GM18499 (cell line): ENCODE data around the gene SRGAP1.
"Not testable (repeated sequence)": the region's sequence is repeated elsewhere in the genome, so short reads cannot be mapped to it uniquely, and the experiment has no call there.

ENCODE experiments used
- ATAC-seq: cut with Tn5 transposase; IDR thresholded peaks from one replicate; pipeline ENCODE4 v1.9.1; 2021; ENCODE audit warnings: moderate number of reproducible peaks; ENCODE audit not compliant: insufficient read depth, unreplicated experiment

Gene SRGAP1

DNA sequence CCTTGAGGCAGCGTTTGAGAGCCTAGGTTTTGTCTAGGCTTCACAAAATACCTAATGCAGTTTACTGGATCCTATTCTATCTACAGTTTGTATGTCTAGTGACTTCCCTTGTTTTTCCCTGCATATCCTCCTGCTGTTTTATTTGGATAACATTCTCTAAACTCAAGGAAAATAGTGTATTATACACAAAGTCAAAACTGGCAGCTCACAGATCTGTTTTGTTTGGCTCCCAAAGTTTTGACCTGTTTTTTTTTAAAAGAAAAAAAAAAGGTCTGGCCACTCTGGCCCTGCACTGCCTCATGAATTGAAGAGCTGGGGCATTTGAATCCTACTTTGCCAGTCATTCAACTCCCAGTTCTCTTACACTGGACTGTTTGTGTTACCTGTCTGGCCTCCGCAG, 222.3 kb downstream of the SRGAP1 start:
- ATAC-seq, result no peak

DNA sequence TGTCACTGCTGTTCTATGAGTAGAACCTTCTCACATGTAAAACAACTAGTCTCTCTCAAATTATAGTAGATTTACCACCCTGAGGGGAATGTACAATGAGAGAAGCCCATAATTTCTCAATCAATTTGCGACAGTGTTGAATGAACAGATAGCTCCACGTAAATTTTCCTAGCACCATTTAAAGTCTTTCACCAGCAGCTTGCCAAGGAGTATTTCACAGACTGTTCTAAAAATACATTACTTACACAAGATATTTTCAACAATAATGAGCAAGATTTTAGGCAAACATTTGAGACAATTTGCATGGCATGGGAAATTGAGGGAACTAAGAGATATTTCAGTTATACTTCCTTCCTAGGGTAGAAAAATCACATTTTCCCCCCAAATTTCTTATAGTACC, 226.0 kb downstream of the SRGAP1 start:
- ATAC-seq, result no peak

DNA sequence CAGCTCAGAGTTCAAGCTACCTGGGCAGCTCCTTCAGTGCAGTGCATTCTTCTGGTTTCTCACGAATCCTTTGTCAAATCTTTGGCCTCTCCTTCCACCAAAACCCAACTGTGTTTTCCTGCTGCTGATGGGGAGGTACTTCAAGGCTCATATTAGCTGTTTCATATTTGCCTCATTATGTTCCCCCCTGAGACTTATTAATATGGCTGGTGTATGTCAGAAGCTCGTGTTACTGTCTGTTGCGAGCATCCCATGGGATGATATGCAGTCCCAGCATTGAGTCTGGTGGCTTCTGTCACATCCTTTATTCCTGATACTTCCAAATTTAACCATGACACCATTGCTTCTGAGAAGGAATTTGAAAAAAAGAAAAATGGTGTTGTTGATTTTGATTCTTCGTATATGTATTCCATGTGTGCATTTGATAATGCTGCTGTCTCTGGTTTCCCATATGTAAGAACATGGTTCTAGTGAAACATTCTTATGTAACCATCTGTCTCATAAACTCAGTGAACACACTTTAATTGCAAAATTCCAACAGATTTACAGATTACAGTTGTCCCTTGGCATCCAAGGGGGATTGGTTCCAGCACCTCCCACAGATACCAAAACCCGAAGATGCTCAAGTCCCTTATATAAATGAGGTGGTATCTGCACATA, 228.5 kb downstream of the SRGAP1 start:
- ATAC-seq, result no peak

DNA sequence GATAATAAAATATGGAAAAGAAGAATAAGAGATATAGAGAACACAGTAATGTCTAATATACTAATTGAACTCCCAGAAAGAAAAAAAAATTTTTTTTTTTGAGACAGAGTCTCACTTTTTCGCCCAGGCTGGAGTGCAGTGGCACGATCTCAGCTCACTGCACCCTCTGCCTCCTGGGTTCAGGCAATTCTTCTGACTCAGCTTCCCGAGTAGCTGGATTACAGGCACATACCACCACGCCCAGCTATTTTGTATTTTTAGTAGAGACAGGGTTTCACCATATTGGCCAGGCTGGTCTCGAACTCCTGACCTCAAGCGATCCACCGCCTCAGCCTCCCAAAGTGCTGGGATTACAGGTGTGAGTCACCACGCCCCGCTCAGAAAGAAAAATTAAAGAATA, 232.1 kb downstream of the SRGAP1 start:
- ATAC-seq, result not testable (repeated sequence)

DNA sequence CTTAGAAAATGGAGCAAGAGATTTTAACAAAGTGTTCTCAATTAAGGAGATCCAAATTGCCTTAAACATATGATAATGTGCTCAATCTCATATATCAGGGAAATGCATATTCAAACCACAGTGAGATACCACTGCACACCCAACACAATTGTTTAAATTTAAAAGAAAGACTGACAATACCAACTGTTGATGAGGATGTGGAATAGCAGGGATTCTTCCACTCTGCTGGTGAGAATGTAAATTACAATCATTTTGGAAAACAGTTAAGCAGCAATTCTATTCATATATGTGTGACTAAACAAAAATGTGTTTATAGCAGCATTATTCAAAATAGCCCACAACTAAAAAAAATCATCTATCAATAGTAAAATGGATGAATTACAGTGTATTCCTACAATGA, 233.4 kb downstream of the SRGAP1 start:
- no peak for ATAC-seq

DNA sequence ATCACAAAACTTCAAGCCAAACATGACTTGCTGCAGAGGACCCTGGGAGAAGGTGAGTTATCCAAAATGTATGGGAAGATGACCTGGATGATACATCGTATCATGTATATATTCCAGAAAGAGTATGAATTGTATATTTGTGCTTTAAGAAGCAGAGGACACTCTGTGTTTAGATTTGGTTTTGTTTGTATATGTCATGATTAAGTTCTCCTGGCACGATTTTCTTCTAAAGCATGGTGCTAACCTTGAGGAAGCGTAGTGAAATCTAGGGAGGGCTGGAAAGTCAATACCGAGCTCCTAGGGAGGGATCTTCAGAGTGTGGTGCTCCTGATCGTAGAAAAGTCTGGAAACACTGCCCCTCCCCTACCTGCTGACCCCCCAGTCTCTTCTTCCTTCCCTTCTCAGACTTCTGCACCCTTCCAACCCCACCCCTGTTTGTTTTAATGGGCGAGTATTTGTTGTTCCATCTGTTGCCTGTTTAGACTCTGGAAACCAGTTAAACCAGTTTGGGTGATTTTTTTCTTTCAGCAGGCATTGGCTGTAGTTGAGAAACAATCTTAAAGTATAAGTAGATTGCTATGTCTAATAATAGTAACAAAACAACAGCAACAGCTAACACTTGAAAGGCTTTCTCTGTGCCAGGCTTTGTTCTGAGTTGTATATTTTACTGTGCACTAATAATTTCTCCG, 236.0 kb downstream of the SRGAP1 start:
- no peak for ATAC-seq

DNA sequence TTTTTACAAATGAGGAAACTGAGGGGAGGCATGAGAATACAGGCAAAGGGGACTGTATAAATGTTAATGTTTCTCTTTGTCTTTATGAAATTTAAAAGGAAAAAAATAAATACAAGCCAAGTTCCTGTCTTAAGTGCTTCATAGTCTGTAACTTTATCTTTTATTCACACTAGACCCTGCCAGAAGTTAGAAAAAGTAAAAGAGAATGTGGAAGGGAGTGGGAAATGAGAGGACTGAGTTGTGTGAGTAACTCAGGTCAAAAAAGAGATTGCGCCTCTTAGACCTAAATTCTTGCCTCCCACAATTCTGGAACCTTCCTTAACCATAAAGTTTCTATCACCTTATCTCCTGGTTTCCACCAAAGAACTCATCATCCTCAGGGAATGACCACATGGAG, 236.5 kb downstream of the SRGAP1 start:
- ATAC-seq, result no peak

DNA sequence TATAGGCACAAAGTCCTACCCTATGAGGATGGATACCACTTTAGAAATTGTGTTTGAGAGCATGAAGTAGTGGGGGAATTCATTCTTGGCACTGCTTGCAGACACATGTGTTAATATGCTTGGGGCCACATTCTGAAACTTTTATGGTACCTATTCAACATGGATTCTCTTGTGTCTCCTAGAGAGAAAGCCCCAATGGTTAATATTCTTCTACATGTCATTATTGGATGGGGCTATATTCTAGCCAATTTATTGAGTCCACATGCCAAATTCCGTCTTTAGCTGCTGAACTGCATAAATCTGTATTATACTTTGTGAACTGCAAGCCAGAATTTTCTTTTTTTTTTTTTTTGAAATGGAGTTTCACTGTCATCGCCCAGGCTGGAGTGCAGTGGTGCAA, 237.6 kb downstream of the SRGAP1 start:
- no peak for ATAC-seq

DNA sequence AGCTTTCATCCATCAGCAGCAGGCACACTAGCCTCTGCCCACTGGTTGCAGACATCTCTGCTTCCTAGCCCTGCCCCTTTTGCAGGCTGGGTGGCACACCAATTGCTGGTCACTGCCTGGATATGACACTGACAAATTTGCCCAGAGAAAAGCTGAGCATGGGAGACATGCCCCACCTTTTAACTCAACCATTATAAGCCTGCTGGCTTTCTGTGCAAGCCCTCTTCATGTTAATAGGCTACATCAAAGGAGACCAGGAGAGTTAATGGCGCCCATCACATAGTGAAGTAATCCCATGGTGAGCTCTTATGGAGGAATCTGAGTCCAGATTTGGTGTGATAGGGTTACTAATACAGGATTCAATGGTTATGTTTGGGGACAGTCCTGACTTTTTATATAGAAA, 238.4 kb downstream of the SRGAP1 start:
- ATAC-seq, result no peak

DNA sequence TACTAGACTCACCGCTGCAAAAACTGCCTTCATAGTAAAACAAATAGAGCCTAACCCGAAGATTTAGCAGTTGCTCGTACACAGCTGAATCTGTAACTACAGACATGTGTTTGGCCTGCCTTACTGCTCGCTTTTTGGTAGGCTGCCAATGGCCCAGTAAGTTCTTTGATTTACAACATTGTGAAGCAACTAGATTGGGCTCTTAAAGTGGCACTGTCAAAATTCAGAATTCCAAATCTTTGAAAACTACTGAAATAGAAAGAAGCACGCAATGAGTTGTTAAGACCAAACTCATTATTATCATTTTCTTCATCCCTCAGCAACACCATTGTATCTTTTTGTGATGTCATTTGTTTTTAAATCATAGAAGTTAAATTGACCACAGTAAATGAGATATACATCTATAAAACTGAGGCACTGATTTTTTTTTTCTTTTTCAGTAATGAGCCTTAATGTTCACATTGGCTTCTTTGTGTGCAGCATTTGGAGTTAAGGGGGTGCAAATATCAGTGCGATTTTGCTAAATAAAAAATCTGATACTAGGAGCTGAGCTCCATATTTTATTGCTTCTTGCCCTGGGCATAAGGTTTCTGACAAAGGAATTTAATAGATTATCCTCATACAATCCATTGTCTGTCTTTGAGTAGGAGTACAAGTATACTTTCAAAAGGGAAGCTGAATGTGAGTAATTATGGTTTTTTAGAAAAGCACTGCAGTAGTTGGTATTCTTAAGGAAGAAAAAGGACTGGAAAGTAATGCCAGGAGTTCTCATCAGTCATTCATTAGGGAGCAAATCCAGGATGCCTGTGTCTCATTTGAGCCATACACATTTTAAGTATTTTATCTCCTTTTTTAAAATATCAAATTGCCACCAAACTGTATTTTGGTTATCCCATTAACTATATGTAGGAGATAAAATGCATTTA, 239.0 kb downstream of the SRGAP1 start:
- ATAC-seq, result no peak

DNA sequence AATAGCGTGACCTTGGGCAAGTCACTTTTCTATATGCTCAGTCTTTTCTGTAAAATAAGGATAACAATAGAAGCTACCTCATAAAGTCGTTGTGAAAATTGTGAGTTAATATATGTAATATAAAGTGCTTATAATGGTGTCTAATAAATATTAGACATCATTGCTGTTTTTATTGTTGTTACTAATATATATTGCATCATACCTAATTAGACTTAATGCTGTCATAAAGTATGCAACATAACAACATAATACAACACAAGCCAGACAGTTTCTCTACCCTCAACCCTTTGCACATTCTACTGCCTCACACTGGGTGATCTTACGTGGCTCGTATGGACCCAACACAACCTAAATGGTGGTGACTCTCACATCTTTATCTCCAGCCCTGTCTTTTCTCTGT, 240.7 kb downstream of the SRGAP1 start:
- ATAC-seq, result no peak

DNA sequence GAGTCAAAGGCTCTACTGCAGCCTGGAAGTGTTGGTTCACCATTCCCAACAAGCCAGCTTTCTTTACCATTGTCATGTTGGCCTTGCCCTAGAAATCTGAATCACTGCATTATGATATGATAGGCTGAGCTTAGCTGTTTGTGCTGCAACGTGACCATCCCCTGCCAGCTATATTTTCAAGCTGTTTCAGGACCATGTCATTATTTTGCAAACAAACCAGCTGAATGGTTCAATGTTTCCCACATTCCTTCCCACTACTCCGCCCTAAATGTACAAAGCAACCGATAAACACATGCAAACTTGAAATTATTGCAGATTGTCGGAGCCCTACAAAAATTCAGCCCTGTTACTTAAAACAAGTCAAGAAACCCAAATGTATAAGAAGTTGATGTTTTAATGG, 241.5 kb downstream of the SRGAP1 start:
- ATAC-seq, result no peak

DNA sequence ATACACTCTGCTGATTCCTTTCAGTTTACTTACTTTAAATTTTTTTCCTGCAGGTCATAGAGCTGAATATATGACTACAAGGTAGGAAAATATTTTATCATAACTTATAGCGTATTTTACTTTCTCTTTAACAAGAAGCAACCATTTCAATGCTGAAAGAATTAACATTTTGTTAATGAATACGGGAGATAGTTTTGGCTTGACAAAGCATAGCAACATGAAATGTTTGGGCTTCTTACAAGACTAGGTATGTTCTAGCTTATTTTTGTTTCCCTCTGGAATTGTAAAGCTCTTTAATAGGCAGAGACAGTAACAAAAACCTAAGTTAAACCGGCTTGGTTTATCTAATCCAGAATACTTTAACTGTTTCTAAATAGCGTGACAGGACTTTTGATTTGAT, 242.4 kb downstream of the SRGAP1 start:
- no peak for ATAC-seq

DNA sequence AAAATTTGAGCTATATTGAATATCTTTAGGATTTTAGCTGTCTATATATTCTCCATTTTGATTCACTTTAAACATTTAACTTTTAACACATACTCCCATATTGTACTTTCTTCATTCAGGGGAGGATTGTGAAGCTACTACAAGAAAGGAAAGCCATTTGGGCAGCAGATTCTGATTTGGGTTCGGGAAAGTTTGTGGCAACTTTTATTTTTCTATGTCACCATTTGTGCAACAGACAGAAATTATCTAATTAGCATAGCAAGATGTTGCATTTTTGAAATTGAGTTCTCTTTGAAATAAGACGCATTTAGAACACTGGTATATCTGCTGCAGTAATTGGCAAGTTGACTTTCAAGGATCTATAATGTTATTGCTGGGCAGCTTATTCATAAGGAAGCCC, 243.3 kb downstream of the SRGAP1 start:
- ATAC-seq, result no peak

DNA sequence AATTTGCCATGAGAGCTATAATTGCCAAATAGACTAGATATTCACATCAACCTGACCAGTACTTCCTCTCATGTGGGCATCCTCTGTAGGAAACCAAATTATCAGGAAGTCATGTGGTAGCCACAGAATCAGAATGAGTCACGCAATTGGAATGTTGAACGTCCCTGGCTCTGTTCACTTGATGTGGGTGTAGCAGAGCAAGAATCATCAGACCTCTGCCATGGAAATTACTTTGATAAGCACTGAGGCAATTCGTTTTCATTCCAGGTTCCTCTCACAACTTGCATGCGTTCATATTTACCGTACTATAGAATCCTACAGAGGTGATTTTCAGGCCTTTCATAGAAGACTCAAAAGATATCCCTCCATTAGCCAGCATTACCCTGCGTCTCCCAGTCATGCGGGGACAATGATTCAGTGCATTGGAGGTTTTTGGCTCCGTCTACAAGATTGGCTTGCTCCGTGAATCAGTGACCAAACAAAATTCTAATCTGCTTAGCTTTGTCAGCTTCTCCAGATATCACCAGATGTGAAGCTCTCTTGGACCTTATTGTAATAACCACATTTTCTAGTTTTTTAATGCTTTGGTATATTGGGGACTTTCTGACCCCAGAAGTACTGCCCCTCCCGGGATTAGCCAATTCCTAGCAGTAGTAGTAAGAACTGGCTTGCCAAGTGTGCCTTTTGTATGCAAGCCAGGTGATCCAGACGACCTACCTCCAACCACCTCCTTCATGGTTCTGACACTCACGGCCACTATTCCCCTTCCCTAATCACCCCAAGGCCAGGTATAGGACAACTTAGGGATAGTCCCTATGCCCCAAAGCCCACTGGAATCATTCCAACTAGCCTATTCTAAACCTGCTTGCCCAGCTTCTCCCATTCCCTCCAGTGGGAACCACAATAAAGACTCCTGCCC, 244.2 kb downstream of the SRGAP1 start:
- ATAC-seq, result no peak

DNA sequence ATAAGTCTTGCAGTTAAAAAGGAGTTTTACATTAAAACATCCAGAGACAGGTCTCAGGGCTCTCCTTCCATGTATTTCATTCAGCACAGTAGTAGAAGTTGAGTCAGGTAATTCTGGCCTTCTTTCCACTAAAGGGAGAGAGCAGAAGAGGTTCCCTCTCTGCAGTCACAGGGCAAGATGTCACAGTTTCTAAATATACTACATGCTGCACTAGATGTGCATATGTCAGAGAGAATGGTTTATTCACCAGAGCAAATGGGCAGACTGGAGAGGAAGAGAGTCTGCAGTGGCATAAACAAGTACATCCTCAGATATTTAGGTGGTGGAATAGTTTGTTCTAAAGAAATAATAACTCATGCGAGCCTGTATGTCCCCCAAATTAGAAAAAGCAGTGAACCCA, 245.5 kb downstream of the SRGAP1 start:
- no peak for ATAC-seq

DNA sequence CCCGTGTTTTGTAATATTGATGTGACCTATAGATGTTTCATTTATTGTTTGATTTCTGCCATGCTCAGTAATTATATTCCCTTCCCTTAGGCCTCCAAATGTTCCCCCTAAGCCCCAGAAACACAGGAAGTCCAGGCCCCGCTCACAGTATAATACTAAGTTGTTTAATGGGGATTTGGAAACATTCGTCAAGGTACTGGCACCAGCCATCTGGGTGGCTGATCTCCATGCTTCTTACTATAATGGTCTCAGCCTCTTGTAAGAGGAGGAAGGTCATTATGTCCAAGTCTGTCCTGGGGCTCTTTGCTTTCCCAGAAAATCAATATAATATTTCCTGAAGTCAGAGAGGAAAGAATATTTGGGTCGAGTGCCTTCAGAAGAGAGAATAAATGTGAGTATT, 246.7 kb downstream of the SRGAP1 start:
- no peak for ATAC-seq

DNA sequence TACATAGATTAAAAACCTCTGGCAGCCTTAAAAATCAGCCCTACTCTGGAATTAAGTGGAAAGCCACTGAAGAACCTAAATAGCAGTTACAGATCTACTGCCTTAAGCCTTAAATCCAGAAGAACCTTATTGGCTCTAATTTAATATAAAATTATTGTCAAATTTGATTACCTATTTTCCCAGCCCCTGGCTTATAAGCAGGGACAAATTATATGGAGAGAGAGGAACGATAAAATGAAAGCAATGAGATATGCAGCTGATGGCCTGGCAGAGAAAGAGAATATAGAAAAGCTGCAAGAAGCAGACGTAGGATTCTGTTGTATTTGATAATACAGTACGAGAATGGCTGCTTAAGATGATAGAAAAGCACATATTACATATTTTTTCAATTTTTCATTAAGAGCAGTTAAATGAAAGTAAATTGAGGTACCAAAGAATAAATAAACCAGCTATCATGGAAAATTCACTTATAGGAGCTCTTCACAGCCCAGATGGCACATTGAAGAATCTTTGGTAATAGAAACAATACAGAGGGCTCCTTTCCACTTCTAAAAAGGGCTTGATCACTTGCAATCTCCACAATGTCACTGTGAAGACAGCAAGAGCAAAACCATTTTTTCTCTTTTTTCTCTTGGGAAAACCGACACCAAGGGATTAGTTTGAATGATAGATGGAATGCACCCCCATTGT, 248.2 kb downstream of the SRGAP1 start:
- no peak for ATAC-seq

DNA sequence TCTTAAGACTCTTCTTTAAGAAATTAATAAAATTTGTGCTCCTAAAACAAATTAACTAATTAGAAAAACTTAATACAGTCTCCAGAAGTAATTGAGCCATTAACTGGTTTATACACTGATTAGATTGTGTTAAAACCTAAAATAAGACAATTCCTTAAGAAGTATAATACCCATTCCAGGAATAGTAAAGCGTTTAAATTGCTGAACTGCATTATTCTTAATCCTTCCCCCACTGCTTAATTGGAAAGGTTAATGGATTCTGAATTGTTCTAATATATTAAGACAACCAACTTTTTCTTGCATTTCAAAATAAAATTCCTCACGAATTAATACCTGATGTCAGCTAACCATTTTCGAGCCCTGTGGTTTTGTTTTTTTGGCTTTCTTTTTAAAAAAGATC, 249.2 kb downstream of the SRGAP1 start:
- no peak for ATAC-seq
